Type B pancreatic cell (in vitro differentiated cells): ENCODE results near the gene TNFRSF13B. TPM values are rescaled to one million over a fixed set of nuclear protein-coding genes. Genes with fewer than 3 reads are reported as not detected.

Experiments
- DNase-seq: peaks from one replicate; pipeline ENCODE4 v3.0.0; 2021; ENCODE audit warnings: mixed read lengths; ENCODE audit not compliant: unreplicated experiment; ENCODE audit errors: extremely low spot score
- H3K27ac Mint-ChIP-seq: 2 replicates; pipeline ENCODE4 v1.8.0; 2021; ENCODE audit warnings: mild to moderate bottlenecking, mixed read lengths
- H3K27me3 Mint-ChIP-seq: 2 replicates; pipeline ENCODE4 v1.8.0; 2021; ENCODE audit warnings: mixed read lengths
- H3K36me3 Mint-ChIP-seq: 2 replicates; pipeline ENCODE4 v1.8.0; 2021; ENCODE audit warnings: mixed read lengths
- H3K4me1 Mint-ChIP-seq: one replicate; pipeline ENCODE4 v1.8.0; 2021; ENCODE audit warnings: mixed read lengths; ENCODE audit not compliant: unreplicated experiment
- H3K4me3 Mint-ChIP-seq: 2 replicates; pipeline ENCODE4 v1.8.0; 2021; ENCODE audit warnings: mild to moderate bottlenecking, mixed read lengths
- H3K9me3 Mint-ChIP-seq: 2 replicates; pipeline ENCODE4 v1.8.0; 2021; ENCODE audit warnings: mixed read lengths
- CTCF ChIP-seq: fragments of 200-600 bp; sonication (generic); conservative IDR thresholded peaks from 2 replicates; pipeline ENCODE4 v1.5.0; 2021; ENCODE audit warnings: antibody characterized with exemption, mild to moderate bottlenecking
- total RNA-seq: library from RNA; stranded (reverse); gene quantifications from 2 replicates; pipeline ENCODE4 v1.2.1, GENCODE V29; 2021; ENCODE audit warnings: low replicate concordance

Gene TNFRSF13B
- total RNA-seq, 1 donor from 2014 or later = not detected

GRCh38 chr17:16994631-16995030 is 22.7 kb upstream of the TNFRSF13B start:
- no peak overlapping the region for H3K4me3 Mint-ChIP-seq
- no peak for DNase-seq
- no peaks in the 10 kb centered on the region for H3K36me3 Mint-ChIP-seq
- TF ChIP-seq CTCF = no peak
- peaks cover 4% of the 10 kb centered on the region for H3K27me3 Mint-ChIP-seq
- no peak overlapping the region for H3K27ac Mint-ChIP-seq
- no peaks in the 10 kb centered on the region for H3K4me1 Mint-ChIP-seq
- H3K9me3 Mint-ChIP-seq = no peaks in the 10 kb centered on the region

GRCh38 chr17:16991349-16992009 is 19.6 kb upstream of the TNFRSF13B start:
- Mint-ChIP-seq H3K4me3 (no peak overlapping the region), H3K4me1 (no peaks in the 10 kb centered on the region), H3K36me3 (no peaks in the 10 kb centered on the region), H3K27ac (no peak overlapping the region), H3K9me3 (no peaks in the 10 kb centered on the region), H3K27me3 (peaks cover 4% of the 10 kb centered on the region)
- peak; percentile 87 for TF ChIP-seq CTCF
- DNase-seq = peak; percentile 84

GRCh38 chr17:16989953-16990860 is 18.3 kb upstream of the TNFRSF13B start:
- Mint-ChIP-seq H3K4me1 (no peaks in the 10 kb centered on the region), H3K36me3 (no peaks in the 10 kb centered on the region), H3K27me3 (peaks cover 8% of the 10 kb centered on the region), H3K27ac (no peak overlapping the region), H3K9me3 (no peaks in the 10 kb centered on the region), H3K4me3 (no peak overlapping the region)
- DNase-seq = no peak
- no peak for TF ChIP-seq CTCF

- H3K36me3 Mint-ChIP-seq = no peaks in the 10 kb centered on the region
- H3K27me3 Mint-ChIP-seq = peaks cover 8% of the 10 kb centered on the region
- no peaks in the 10 kb centered on the region for H3K4me1 Mint-ChIP-seq
- no peak overlapping the region for H3K4me3 Mint-ChIP-seq
- no peak for TF ChIP-seq CTCF
- DNase-seq = no peak
- H3K9me3 Mint-ChIP-seq = no peaks in the 10 kb centered on the region
- H3K27ac Mint-ChIP-seq = no peak overlapping the region
Observed at GRCh38 chr17:16989230-16989952, 17.5 kb upstream of the TNFRSF13B start.

GRCh38 chr17:16988749-16989229 is 16.9 kb upstream of the TNFRSF13B start:
- Mint-ChIP-seq H3K9me3 (no peaks in the 10 kb centered on the region), H3K36me3 (no peaks in the 10 kb centered on the region), H3K4me3 (no peak overlapping the region), H3K27ac (no peak overlapping the region), H3K4me1 (no peaks in the 10 kb centered on the region), H3K27me3 (peaks cover 8% of the 10 kb centered on the region)
- TF ChIP-seq CTCF = no peak
- DNase-seq = no peak
